CD4-positive, CD25-positive, alpha-beta regulatory T cell (primary cell): ENCODE measurements around the gene PABPC3. TPM values are rescaled to one million over a fixed set of nuclear protein-coding genes. Genes with fewer than 3 reads are reported as not detected.

Source experiments
- ATAC-seq, 2 donors: fragments of 150-1000 bp; cut with Tn5 transposase; one replicate each; pipeline ENCODE4 v1.10.0; 2021; ENCODE audit warnings: low read depth in 2 of 2, moderate number of reproducible peaks in 2 of 2, moderate library complexity in 1 of 2
- DNase-seq, 3 donors: peaks; one replicate each; pipeline versions ENCODE4 v3.0.0 to v3.0.0-alpha.2; 2012 to 2022; ENCODE audit warnings: mixed read lengths in 1 of 3
- H3K27ac ChIP-seq: one replicate; pipeline ENCODE4 v1.7.0; 2013; ENCODE audit warnings: mild to moderate bottlenecking, low read length; ENCODE audit not compliant: insufficient read depth, poor library complexity, severe bottlenecking
- H3K27me3 ChIP-seq: one replicate; pipeline ENCODE4 v1.7.0; 2013; ENCODE audit warnings: low read length; ENCODE audit not compliant: control insufficient read depth, insufficient read depth
- H3K36me3 ChIP-seq: one replicate; pipeline ENCODE4 v1.7.0; 2013; ENCODE audit warnings: mild to moderate bottlenecking, low read length, moderate library complexity; ENCODE audit not compliant: control insufficient read depth, insufficient read depth
- H3K4me1 ChIP-seq: 2 replicates; pipeline ENCODE4 v1.7.0; 2013; ENCODE audit warnings: mild to moderate bottlenecking, low read length; ENCODE audit not compliant: insufficient read depth, control insufficient read depth, poor library complexity, severe bottlenecking
- H3K4me3 ChIP-seq: one replicate; pipeline ENCODE4 v1.7.0; 2013; ENCODE audit warnings: low read depth, mild to moderate bottlenecking, low read length, moderate library complexity
- H3K9me3 ChIP-seq, 2 experiments: 1 replicate in 1 of 2; 2 replicates in 1 of 2; pipeline ENCODE4 v1.7.0; 2013; ENCODE audit warnings: low read length in 2 of 2, mild to moderate bottlenecking in 1 of 2, moderate library complexity in 1 of 2; ENCODE audit not compliant: control insufficient read depth in 2 of 2
- H3K27ac Mint-ChIP-seq, 3 donors: one replicate each; pipeline ENCODE4 v1.8.0; 2020 to 2022; ENCODE audit warnings: mild to moderate bottlenecking in 3 of 3, mixed read lengths in 3 of 3, moderate library complexity in 2 of 3
- H3K27me3 Mint-ChIP-seq: one replicate; pipeline ENCODE4 v1.8.0; 2022; ENCODE audit warnings: mild to moderate bottlenecking, mixed read lengths
- H3K36me3 Mint-ChIP-seq: one replicate; pipeline ENCODE4 v1.8.0; 2020; ENCODE audit warnings: mixed read lengths
- H3K4me1 Mint-ChIP-seq, 4 donors: one replicate each; pipeline ENCODE4 v1.8.0; 2020 to 2022; ENCODE audit warnings: mixed read lengths in 4 of 4, mild to moderate bottlenecking in 1 of 4
- H3K4me3 Mint-ChIP-seq, 4 donors: one replicate each; pipeline ENCODE4 v1.8.0; 2020 to 2022; ENCODE audit warnings: mild to moderate bottlenecking in 4 of 4, mixed read lengths in 4 of 4, moderate library complexity in 3 of 4
- H3K9me3 Mint-ChIP-seq, 7 donors: one replicate each; pipeline ENCODE4 v1.8.0; 2020 to 2022; ENCODE audit warnings: mixed read lengths in 7 of 7, mild to moderate bottlenecking in 3 of 7, moderate library complexity in 2 of 7
- polyA plus RNA-seq, 4 donors: library from polyadenylated mRNA; unstranded; fragments of 300-500 nt; fragmentation: Illumina TruSeq; gene quantifications; one replicate each; pipeline ENCODE4 v1.2.3, GENCODE V29; 2021
- total RNA-seq: library from RNA; stranded (reverse); gene quantifications from one replicate; pipeline ENCODE4 v1.2.3, GENCODE V29; 2022

The PABPC3 gene
- total and polyA plus RNA-seq, 5 donors from 2014 or later, result 0.08 to 0.22 (median 0.15) TPM

DNA sequence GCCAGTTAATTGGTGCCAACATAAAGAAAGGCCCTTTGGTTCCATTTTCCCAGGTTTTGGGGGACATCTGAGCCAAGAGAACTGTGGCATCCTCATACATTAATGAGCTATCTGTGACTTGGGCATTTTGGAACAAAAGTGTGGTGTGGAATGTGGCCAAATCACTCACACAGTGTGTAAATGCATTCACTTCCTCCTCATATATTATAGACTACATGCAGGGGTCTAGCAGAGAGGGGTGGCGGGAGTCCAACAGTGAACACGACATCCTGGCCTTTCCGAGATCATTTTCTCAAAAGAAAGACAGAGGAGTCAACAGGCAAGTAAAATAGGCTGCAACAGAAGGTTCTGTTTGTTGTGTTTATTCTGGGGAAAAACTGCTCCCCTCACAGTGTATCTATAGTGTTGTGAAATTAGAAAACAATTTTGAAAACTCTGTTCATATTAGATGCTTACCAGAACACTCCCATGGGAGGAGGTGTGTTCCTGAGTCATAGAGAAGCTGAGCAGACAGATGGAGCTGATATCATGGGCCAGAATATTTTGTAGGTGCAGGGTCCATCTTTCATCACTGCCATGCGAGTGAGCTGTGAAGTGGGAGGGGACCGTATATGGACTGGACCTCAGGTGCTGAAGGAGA, 36.9 kb downstream of the PABPC3 start:
- no peak for ATAC-seq
- no peaks in the 10 kb centered on the region for H3K36me3 ChIP-seq
- peaks cover 10% of the 10 kb centered on the region for H3K27me3 ChIP-seq
- H3K4me3 Mint-ChIP-seq, result no peak overlapping the region
- no peak for DNase-seq
- no peaks in the 10 kb centered on the region for H3K9me3 ChIP-seq
- peaks cover 0 to 4% (median under 1%) of the 10 kb centered on the region in 4 donors for H3K4me1 Mint-ChIP-seq
- no peaks in the 10 kb centered on the region for H3K4me1 ChIP-seq
- H3K27me3 Mint-ChIP-seq, result peaks cover 27% of the 10 kb centered on the region
- peaks cover 0 to 9% (median 3%) of the 10 kb centered on the region in 7 donors for H3K9me3 Mint-ChIP-seq
- H3K27ac Mint-ChIP-seq, result no peak overlapping the region
- no peak overlapping the region for H3K27ac ChIP-seq
- H3K36me3 Mint-ChIP-seq, result no peaks in the 10 kb centered on the region
- no peak overlapping the region for H3K4me3 ChIP-seq

DNA sequence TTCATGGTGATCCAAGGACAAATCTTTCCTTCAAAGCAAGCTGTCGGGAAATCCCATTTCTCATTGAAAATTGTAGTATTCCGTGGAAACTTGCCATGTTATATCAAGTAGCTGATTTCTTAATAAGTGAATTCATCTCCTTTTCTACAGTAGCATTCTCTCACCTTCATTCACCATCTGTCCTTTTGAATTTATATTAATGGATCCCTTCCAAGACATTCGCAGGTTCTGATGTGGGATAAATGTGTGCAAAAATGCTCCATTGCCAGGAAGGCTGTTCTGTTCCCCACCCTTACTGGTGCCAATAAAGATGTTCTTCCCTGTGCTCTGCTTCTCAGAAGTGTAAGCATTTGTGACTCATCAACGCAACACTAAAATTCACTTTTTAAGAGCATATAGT, 40.0 kb downstream of the PABPC3 start:
- no peaks in the 10 kb centered on the region for H3K9me3 ChIP-seq
- DNase-seq, result no peak
- H3K4me3 ChIP-seq, result no peak overlapping the region
- ATAC-seq, result no peak
- Mint-ChIP-seq H3K4me3 (no peak overlapping the region), H3K27ac (no peak overlapping the region), H3K4me1 (peaks cover 0 to 4% (median 0%) of the 10 kb centered on the region in 4 donors), H3K27me3 (peaks cover 31% of the 10 kb centered on the region), H3K9me3 (peaks cover 0 to 9% (median 3%) of the 10 kb centered on the region in 7 donors), H3K36me3 (no peaks in the 10 kb centered on the region)
- H3K36me3 ChIP-seq, result no peaks in the 10 kb centered on the region
- peaks cover 10% of the 10 kb centered on the region for H3K27me3 ChIP-seq
- no peaks in the 10 kb centered on the region for H3K4me1 ChIP-seq
- H3K27ac ChIP-seq, result no peak overlapping the region

DNA sequence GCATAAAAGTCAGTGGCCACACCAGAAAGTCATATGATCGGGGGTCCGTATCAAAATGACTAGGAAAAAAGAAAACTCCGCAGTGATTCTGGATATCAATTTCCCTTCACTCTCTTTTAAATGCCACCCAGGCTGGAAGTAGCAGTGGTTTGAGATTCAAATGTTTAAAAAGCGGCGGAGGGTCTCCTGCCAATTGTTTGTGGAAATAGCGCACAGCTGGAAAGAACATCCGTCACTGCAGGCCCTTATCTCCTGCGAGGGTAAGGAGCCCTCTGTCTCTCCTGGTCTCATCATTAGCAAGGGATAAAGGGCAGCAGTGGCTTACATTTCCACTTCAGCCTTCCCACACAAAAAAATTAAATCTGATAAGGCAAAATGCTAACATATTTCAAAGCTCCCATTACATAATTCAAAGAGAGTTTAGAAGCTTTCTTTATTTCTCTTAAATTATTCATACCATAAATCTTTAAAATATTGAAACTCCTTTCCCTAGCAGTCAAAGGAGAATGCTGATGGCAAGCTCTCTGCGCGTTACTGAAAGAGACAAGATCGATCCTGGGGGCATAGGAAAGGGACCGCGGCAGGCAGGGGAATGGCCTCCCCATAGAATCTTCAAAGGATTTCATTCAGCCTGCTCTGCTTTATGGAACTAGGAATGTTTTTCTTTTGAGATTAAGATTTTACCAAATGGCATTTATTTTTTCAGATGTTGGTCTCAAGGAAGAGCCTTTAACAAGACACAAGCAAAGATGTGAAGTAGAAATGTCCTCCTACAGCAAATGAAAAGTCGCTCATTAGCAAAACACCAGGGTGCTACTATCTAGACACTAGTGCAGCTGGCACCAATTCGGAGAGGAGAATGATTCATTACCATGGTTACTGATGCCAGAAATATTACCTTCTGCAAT, 41.2 kb downstream of the PABPC3 start:
- Histone ChIP-seq H3K27ac (no peak overlapping the region), H3K36me3 (no peaks in the 10 kb centered on the region), H3K4me3 (no peak overlapping the region), H3K9me3 (no peaks in the 10 kb centered on the region), H3K27me3 (peaks cover 10% of the 10 kb centered on the region), H3K4me1 (no peaks in the 10 kb centered on the region)
- Mint-ChIP-seq H3K4me1 (no peaks in the 10 kb centered on the region), H3K4me3 (no peak overlapping the region), H3K36me3 (no peaks in the 10 kb centered on the region), H3K27ac (no peak overlapping the region), H3K9me3 (peaks cover 0 to 9% (median 2%) of the 10 kb centered on the region in 7 donors), H3K27me3 (peaks cover 36% of the 10 kb centered on the region)
- DNase-seq, result no peak
- no peak for ATAC-seq

DNA sequence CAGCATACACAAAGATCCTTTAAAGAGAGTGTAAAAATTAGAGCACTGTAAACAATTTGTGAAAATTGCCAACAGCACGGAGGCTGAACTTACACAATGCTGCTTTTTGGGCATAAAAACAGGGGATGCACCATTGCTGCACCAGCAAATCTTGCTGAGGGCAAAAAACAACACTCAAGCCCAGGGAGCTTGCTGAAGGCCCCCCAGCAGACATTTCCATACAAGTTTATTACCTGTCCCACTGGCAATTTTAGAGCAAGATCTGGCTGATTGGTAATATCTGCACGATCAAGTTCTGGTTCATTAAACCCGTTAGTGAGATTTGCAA, 41.8 kb downstream of the PABPC3 start:
- H3K9me3 Mint-ChIP-seq, result peaks cover 0 to 9% (median 2%) of the 10 kb centered on the region in 7 donors
- DNase-seq, result no peak
- no peak overlapping the region for H3K27ac Mint-ChIP-seq
- H3K27me3 Mint-ChIP-seq, result peaks cover 33% of the 10 kb centered on the region
- no peak overlapping the region for H3K4me3 ChIP-seq
- H3K4me3 Mint-ChIP-seq, result no peak overlapping the region
- no peaks in the 10 kb centered on the region for H3K36me3 Mint-ChIP-seq
- no peak overlapping the region for H3K27ac ChIP-seq
- no peaks in the 10 kb centered on the region for H3K36me3 ChIP-seq
- H3K9me3 ChIP-seq, result no peaks in the 10 kb centered on the region
- ATAC-seq, result no peak
- peaks cover 8% of the 10 kb centered on the region for H3K27me3 ChIP-seq
- H3K4me1 Mint-ChIP-seq, result no peaks in the 10 kb centered on the region
- no peaks in the 10 kb centered on the region for H3K4me1 ChIP-seq

DNA sequence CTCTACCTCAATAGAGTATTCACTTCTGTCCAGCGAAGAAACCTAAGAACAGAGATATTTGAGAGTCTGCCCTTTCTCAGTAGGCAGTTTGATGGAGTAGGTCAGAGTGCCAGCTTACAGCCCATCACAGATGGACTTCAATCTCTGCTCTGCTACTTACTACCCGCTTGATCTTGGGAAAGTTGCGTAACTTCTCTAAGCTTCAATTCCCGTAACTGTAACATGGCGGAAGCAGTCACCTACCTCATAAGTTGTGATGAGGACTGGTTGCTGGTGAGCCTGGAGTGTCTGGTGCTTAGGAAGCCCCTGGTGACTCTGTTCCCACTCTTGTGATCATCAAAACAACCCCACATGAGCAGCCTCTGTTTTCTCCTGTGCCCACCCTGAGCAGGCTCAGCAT, 45.1 kb downstream of the PABPC3 start:
- H3K4me3 ChIP-seq, result no peak overlapping the region
- DNase-seq, result no peak
- Mint-ChIP-seq H3K4me1 (no peaks in the 10 kb centered on the region), H3K27ac (no peak overlapping the region), H3K4me3 (no peak overlapping the region), H3K27me3 (peaks cover 17% of the 10 kb centered on the region), H3K36me3 (no peaks in the 10 kb centered on the region), H3K9me3 (no peaks in the 10 kb centered on the region)
- H3K27ac ChIP-seq, result no peak overlapping the region
- ATAC-seq, result no peak
- peaks cover 5% of the 10 kb centered on the region for H3K27me3 ChIP-seq
- H3K36me3 ChIP-seq, result no peaks in the 10 kb centered on the region
- no peaks in the 10 kb centered on the region for H3K4me1 ChIP-seq
- no peaks in the 10 kb centered on the region for H3K9me3 ChIP-seq

DNA sequence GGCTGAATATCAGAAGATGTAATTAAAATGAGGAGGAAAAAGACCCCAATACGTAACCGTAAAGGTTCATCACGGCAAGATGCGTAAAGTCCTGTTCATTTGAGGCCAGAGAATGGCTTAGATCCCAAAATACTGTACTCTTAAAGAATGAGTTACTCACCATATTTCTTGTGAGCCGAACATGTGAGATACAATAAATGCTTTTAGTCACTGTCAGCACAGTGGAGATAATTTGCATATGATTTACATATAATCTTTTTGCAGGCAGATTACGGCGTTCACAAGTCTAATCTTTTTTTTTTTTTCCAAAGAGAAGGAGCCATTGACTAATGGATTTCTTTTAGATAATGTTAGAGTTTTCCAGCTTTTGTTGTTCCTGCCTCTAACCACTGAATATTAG, 47.8 kb downstream of the PABPC3 start:
- Mint-ChIP-seq H3K36me3 (no peaks in the 10 kb centered on the region), H3K4me3 (no peak overlapping the region), H3K9me3 (peaks cover 0 to 2% (median 0%) of the 10 kb centered on the region in 7 donors), H3K27ac (peak overlapping the region in 1 of 3 donors; percentile 14), H3K4me1 (no peaks in the 10 kb centered on the region), H3K27me3 (peaks cover 6% of the 10 kb centered on the region)
- Histone ChIP-seq H3K4me1 (no peaks in the 10 kb centered on the region), H3K9me3 (no peaks in the 10 kb centered on the region), H3K27ac (no peak overlapping the region), H3K27me3 (no peaks in the 10 kb centered on the region), H3K36me3 (no peaks in the 10 kb centered on the region), H3K4me3 (no peak overlapping the region)
- ATAC-seq (no peak), DNase-seq (no peak)

DNA sequence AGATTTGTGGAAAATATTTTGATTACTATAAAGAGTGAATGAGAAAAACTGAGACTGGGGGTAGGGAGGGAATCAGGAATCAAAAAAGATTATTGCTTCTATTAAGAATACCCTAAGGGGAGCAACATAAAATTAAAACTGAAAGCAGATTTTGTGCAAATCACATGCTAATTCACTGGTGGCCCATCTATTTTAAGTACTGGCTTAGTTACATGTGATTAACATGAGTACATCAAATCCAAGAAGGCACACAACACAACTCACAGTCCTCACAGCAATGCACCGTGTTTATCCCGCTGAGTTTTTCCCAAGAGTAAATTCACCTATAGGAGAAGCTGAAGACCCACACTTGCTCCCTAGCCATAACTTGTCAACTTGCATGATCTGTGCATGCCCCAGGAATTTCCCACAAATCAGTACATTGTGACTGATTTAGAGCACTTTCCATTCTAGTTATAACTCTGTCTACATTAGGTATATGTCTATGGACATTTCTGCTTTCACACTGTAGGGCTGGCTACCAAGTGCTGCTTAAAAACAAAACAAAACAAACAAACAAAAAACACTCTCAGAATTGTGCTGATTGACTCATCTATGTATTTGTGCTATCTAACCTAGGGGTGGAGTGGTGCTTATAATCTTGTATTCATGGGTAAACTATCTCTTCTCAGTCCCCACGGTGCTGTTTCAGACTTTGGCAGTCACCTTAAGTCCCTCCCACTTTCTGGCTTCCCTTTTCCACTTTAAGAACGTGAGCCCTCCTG, 51.9 kb downstream of the PABPC3 start:
- Histone ChIP-seq H3K9me3 (no peaks in the 10 kb centered on the region), H3K4me1 (no peaks in the 10 kb centered on the region), H3K4me3 (no peak overlapping the region), H3K36me3 (no peaks in the 10 kb centered on the region), H3K27me3 (no peaks in the 10 kb centered on the region), H3K27ac (no peak overlapping the region)
- no peaks in the 10 kb centered on the region for H3K4me1 Mint-ChIP-seq
- no peaks in the 10 kb centered on the region for H3K36me3 Mint-ChIP-seq
- DNase-seq, result no peak
- no peaks in the 10 kb centered on the region for H3K27me3 Mint-ChIP-seq
- H3K27ac Mint-ChIP-seq, result no peak overlapping the region
- ATAC-seq, result no peak
- H3K4me3 Mint-ChIP-seq, result no peak overlapping the region
- H3K9me3 Mint-ChIP-seq, result peaks cover 0 to 2% (median 0%) of the 10 kb centered on the region in 7 donors
